ENCODE measurements around the gene PPP1R15A.
"Not testable (repeated sequence)": the region's sequence is repeated elsewhere in the genome, so short reads cannot be mapped to it uniquely, and the experiment has no call there.

PPP1R15A gene

DNA sequence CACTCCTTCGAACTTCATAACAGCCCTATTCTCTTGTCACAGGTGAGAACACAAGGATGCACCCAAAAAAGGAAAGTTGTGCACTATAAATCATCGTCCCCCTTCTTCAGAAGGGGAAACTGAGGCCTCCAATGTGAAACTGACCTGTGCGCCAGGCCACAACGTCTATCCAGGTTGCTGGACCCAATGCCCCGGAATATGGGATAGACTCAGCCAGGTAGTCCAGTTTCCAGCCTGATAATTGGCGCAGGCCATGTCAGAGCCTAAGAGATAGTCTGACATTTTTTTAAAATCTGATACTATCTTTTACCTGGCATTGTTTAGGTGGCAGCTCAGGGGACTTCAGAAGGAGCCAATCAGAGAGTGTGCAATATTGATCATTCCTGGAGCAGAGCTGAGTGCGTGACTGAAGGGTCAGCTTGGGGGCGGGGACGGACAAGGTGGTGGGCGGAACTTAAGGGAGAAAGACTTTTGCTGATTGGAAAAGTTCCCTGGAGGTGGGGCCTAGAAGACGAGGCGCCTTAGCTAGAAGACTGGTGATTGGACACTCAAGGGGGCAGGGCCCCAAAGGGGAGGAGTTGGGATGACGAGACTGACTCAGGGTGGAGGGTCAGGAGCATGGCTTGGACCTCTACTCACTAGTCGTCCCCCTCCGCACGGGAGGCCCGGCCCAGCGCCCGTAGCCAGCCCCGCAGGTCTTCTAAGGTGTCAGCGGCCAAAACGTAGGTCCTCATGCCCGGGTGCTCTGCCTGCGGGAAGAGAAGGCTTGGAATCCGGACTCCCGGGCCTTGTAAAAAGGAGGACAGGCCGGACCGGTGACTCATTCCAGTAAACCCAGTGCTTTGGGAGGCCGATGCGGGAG is 12.3 kb upstream of the PPP1R15A start:
- no peak for DNase-seq

DNA sequence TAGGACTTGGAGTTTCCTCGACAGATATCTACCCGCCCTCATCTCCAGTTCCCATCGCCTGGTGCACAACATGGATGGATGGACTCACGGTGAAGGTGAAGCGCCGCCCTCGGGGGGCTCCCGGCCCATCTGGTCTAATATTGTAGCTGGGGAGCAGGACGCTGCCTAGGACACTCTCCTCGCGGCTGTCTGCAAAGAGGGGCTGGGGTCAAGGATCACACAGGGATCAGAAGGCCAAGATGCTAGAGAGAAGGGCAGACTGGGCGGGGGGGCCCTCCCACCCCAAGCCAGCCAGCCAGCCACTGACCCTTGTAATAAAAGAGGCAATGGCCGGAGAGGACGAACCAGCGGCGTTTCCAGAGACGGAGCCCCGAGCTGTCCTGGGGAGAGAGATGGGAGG is 10.9 kb upstream of the PPP1R15A start:
- DNase-seq = no peak

DNA sequence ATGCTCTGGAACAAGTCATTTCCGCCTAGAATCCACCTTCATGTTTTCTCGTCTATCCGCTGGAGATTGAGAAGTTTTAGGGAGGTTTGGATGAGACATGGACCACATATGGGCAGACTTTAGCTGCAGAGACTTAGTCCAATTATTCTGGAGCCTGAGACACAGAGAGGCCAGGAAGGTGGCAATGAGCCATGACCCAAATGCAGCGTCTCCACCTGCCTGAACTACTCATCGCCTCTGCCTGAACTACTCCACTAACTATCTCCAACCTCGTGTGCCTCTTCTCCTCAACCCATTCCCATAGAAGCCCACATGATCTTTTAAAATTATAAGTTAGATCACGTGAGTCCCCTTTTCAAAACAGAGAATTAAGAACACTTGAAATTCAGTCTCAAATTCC is 9.4 kb upstream of the PPP1R15A start:
- no peak for DNase-seq

DNA sequence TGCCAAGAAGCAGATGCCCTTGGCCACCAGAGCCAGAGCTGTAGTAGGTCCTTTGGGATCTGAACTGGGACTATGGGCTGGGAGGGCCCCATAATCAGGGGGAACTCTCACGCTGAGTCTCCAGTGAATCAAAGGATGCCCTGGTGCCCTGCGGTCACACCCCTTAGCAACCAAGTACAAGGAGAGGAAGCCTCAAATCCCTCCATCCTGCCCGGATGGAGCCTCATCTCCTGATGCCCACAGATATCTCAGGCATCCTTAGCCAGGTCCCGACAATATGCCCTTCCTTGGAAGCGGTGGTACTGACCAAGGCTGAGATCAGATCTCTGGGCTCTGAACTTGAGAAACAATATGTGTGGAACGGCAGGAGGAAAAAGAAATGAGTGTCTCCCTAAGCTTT is 5.5 kb upstream of the PPP1R15A start:
- DNase-seq = no peak

DNA sequence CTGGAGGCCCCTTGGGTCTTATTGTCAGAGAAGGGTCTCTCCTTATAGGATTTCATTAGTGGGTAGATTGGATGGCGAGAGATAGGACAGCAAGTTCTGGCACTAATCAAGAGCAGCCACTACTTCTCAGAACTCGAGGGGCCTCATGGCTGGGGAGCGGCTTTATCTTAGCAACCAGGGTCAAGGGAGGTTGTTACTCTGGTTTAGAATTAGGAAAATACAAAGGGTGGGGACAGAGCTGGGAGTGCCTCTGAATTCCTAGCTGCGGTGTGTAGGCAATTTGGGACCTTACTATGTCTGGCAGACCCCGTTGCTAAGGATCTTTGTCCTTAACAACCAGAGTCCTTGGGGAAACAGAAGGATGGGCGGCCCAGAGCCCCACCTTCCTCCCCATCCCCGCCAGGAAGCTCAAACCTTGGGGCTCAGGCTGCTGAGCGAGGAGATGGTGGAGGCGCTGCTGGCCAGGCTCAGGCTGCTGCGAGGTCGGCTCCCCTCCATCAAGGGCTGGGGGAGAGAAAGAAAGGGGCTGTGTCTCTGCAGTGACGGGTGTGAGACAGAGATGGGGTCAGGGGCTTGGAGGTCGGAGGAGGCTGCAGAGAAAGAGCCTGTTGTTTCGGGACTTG is 5.0 kb upstream of the PPP1R15A start:
- DNase-seq = no peak

DNA sequence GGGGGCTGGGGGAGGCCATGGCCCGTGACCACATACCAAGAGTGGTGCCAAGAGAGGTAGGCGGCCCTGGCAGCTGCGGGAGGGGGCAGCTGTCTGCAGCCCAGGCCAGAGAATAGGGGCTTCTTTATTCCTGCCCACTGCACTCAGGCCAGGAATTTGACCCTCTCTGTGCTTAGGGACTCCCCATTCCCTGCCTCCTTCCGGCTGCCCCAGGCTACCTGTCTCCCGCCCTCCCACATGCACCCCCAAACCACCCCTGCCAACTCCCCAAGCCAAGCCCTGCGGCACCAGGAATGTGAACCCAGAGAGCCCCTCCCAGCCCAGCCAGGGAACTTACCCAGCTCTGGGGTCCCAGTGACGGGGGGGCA is 4.5 kb upstream of the PPP1R15A start:
- DNase-seq = no peak

DNA sequence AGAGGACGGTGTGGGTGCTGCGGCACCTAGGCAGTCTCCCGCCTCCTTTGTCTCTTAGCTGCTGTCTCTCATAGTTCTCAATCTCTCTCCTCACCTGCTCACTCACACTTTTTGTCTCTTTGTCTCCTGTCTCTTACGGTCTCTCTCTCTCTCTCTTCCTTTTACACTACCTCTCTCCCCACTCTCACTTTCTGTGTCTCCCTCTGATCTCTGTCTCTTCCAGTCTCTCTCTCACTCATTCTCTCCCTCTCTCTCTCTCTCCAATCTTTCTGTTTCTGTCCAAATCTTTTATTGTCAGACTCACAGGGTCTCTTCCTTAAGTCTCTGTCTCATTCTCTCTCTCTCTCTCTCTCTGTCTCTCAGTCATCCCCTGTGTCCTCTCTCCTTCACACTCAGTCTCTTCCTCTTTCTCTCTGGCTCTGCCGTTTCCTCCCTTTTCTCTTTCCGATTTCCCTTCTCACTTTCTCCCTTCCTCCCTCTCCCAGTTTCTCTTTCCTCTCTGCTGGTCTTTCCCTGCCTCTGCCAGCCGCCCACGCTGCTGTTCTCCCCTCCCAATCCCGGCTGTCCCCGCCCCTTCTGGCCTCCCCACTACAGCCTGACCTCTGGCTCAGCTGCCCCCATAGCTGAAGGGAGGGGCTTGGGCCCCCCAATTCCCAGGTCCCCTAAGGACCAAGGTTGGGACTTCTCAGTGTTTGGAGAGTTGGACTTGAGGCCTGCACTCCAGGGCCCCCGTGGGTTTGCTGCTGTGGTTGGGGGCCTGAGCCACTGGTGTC is 3.9 kb upstream of the PPP1R15A start, which contains the start of gene PLEKHA4:
TSS of gene PLEKHA4 (minus strand) at position 504 of the 773 bp plus-strand sequence. CDS start 997 bp downstream, outside the sequence.
- no peak for DNase-seq

DNA sequence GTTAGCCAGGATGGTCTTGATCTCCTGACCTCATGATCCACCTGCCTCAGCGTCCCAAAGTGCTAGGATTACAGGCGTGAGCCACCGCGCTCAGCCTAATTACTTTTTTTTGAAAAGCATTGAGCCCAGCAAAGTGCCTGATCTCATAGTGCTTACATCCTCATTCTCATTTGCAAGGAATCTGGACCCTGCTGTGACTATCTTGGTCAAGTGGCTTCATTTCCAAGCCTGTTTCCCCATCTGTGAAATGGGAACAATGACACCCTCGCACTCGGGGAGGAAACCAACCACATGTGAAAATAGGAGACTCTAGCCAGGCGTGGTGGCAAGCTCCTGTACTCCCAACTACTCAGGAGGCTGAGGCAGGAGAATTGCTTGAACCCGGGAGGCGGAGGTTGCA is 2.2 kb upstream of the PPP1R15A start:
- no peak for DNase-seq

DNA sequence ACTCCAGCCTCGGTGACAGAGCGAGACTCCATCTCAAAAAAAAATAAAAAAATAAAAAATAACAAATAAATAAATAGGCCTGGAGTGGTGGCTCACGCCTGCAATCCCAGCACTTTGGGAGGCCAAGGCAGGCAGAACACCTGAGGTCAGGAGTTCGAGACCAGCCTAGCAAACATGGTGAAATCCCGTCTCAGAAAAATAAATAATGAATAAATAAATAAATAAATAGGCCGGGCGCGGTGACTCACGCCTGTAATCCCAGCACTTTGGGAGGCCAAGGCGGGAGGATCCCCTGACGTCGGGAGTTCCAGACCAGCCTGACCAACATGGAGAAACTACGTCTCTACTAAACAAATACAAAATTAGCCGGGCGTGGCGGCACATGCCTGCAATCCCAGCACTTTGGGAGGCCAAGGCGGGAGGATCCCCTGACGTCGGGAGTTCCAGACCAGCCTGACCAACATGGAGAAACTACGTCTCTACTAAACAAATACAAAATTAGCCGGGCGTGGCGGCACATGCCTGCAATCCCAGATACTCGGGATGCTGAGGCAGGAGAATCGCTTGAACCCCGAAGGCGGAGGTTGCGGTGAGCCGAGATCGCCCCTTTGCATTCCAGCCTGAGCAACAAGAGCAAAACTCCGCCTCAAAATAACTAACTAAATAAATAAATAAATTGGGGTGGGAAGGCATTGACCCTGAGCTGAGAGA is 595 bp upstream of the PPP1R15A start:
- DNase-seq = not testable (repeated sequence)

DNA sequence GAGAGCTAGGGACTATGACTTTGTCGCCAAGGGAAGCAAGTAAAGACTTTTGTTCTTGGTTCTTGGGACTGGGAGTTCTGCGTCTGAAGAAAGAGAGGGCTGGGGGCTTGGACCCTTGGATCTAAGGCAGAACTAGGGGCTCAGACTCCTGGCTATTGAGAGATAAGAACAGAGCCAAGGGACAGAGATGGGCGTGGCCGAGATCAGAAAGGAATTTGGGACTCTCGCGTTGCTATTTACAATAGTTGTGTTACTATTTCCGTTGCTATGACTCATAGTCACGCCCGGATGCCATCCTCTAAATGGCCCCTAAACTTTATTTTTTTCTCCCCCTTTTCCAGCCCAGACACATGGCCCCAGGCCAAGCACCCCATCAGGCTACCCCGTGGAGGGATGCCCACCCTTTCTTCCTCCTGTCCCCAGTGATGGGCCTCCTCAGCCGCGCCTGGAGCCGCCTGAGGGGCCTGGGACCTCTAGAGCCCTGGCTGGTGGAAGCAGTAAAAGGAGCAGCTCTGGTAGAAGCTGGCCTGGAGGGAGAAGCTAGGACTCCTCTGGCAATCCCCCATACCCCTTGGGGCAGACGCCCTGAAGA is 759 bp downstream of the PPP1R15A start:
- DNase-seq = peak; percentile 74

DNA sequence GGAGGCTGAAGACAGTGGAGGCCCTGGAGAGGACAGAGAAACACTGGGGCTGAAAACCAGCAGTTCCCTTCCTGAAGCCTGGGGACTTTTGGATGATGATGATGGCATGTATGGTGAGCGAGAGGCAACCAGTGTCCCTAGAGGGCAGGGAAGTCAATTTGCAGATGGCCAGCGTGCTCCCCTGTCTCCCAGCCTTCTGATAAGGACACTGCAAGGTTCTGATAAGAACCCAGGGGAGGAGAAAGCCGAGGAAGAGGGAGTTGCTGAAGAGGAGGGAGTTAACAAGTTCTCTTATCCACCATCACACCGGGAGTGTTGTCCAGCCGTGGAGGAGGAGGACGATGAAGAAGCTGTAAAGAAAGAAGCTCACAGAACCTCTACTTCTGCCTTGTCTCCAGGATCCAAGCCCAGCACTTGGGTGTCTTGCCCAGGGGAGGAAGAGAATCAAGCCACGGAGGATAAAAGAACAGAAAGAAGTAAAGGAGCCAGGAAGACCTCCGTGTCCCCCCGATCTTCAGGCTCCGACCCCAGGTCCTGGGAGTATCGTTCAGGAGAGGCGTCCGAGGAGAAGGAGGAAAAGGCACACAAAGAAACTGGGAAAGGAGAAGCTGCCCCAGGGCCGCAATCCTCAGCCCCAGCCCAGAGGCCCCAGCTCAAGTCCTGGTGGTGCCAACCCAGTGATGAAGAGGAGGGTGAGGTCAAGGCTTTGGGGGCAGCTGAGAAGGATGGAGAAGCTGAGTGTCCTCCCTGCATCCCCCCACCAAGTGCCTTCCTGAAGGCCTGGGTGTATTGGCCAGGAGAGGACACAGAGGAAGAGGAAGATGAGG is 1.5 kb downstream of the PPP1R15A start:
- no peak for DNase-seq

DNA sequence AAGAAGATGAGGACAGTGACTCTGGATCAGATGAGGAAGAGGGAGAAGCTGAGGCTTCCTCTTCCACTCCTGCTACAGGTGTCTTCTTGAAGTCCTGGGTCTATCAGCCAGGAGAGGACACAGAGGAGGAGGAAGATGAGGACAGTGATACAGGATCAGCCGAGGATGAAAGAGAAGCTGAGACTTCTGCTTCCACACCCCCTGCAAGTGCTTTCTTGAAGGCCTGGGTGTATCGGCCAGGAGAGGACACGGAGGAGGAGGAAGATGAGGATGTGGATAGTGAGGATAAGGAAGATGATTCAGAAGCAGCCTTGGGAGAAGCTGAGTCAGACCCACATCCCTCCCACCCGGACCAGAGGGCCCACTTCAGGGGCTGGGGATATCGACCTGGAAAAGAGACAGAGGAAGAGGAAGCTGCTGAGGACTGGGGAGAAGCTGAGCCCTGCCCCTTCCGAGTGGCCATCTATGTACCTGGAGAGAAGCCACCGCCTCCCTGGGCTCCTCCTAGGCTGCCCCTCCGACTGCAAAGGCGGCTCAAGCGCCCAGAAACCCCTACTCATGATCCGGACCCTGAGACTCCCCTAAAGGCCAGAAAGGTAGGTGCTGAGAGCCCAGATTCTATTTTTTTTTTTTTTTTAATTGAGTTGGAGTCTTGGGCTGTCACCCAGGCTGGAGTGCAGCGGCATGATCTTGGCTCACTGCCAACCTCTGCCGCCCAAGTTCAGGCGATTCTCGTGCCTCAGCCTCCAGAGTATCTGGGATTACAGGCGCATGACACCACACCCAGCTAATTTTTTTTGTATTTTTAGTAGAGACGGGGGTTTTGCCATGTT is 2.3 kb downstream of the PPP1R15A start:
- no peak for DNase-seq

DNA sequence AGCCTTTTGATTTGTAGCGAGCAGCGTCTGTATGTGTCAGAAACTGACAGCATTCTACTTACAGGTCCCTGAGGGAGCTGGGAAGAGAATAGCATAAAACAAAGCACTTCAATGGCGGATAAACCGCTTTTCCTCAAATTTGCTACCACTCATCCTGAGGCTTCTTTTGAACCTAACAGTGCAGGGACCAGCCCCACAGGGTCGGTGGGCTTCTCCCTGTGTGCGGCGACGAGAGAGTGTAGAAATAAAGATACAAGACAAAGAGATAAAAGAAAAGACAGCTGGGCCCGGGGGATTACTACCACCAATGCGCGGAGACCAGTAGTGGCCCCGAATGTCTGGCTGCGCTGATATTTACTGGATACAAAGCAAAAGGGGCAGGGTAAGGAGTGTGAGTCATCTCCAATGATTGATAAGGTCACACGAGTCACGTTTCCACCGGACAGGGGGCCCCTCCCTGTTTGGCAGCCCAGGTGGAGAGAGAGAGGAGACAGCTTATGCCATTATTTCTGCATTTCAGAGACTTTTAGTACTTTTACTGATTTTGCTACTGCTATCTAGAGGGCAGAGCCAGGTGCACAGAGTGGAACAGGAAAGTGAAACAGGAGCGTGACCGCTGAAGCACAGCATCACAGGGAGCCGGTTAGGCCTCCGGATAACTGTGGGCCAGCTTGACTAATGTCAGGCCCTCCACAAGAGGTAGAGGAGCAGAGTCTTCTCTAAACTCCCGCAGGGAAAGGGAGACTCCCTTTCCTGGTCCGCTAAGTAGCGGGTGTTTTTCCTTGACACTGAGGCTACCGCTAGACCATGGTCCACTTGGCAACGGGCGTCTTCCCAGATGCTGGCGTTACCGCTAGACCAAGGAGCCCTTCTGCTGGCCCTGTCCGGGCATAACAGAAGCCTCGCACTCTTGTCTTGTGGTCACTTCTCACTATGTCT is 4.1 kb downstream of the PPP1R15A start:
- peak; percentile 44 for DNase-seq

DNA sequence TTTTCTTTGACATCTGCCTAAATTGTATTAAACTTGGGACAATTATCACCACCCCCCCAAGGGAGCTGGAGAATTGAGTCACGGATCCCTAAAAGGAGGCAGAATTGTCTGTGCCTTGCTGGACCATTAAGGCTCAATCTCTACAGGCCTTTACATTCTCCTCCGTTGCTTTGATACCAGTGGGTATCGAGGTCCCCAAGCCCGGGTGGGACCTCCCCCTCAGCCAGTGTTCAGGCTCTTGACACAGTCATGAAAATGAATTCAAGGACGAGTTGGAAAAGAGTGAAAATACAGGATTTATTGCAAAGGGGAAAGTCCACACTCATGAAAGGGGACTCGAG is 5.6 kb downstream of the PPP1R15A start:
- DNase-seq = no peak

DNA sequence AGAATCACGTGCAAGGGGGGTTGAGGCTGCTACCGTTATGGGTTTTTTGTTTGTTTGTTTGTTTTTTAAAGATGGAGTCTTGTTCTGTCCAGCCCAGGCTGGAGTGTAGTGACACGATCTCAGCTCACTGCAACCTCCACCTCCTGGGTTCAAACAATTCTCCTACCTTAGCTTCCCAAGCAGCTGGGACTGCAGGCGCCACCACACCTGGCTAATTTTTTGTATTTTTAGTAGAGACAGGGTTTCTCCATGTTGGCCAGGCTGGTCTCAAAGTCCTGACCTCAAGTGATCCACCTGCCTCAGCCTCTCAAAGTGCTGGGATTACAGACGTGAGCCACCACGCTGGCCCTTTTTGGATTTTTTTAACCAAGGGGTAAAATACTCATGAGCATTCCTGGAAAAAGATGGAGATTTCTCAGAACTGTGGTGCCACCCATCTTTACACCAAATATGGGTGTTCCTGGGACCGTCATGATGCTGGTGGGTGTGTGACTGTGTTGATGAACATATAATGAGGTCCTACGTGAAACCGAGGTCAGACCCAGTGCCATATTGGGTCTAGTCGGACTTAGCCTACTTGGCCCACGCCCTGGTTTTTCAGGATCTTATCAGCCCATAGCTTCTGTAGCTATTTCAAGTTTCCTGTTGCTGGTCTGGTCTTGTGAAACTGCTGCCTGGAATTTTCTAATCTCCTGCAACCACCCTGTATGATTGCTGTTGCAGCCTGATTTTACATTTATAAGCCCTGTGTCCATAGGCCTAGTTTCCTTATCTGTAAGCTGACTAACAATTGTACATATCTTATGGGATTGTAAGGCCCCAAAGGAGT is 6.2 kb downstream of the PPP1R15A start:
- DNase-seq = peak; percentile 38

DNA sequence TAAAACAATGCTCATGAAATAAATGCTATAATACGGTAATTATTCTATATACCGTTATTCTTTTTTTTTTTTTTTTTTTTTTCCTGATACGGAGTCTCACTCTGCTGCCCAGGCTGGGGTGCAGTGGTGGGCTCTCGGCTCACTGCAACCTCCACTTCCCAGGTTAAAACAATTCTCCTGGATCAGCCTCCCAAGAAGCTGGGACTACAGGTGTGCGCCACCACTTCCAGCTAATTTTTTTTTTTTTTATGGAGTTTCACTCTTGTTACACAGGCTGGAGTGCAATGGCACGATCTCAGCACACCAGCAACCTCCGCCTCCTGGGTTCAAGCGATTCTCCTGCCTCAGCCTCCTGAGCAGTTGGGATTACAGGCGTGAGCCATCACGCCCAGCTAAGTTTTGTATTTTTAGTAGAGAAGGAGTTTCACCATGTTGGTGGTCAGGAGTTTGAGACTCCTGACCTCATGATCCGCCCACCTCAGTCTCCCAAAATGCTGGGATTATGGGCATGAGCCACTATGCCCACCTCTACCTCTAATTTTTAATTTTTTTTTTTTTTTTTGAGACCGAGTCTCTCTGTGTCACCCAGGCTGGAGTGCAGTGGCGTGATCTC is 6.9 kb downstream of the PPP1R15A start:
- no peak for DNase-seq

DNA sequence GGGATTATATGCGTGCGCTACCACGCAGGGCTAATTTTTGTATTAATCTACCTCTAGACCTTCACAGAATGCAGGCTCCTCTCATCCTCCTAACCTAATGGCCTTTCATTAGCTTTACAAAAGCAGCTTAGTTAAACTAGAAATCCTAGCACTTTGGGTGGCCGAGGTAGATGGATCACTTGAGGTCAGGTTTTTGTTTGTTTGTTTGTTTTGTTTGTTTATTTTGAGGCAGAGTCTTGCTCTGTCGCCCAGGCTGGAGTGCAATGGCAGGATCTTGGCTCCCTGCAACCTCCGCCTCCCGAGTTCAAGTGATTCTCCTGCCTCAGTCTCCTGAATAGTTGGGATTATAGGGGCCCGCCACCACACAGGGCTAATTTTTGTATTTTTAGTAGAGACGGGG is 7.5 kb downstream of the PPP1R15A start:
- DNase-seq = not testable (repeated sequence)
